AG10803 (cell line): Measurements from ENCODE around the gene SLC25A11.
A peak's percentile ranks its signal among the peaks of the same experiment; 100 is the strongest.
"Not testable (repeated sequence)": the region's sequence is repeated elsewhere in the genome, so short reads cannot be mapped to it uniquely, and the experiment has no call there.

ENCODE experiments used
- DNase-seq: peaks from one replicate; pipeline ENCODE4 v3.0.0; 2010; ENCODE audit warnings: low read depth
- H3K4me3 ChIP-seq: 2 replicates; pipeline ENCODE4 v1.5.1; 2011; ENCODE audit warnings: mild to moderate bottlenecking, low read length, control low read depth
- TF ChIP-seq, protein P1 (sequence below): conservative IDR thresholded peaks from 2 replicates; pipeline ENCODE4 v1.5.1; 2011; ENCODE audit warnings: mild to moderate bottlenecking, low read length, control low read depth, inconsistent platforms

The SLC25A11 gene

DNA sequence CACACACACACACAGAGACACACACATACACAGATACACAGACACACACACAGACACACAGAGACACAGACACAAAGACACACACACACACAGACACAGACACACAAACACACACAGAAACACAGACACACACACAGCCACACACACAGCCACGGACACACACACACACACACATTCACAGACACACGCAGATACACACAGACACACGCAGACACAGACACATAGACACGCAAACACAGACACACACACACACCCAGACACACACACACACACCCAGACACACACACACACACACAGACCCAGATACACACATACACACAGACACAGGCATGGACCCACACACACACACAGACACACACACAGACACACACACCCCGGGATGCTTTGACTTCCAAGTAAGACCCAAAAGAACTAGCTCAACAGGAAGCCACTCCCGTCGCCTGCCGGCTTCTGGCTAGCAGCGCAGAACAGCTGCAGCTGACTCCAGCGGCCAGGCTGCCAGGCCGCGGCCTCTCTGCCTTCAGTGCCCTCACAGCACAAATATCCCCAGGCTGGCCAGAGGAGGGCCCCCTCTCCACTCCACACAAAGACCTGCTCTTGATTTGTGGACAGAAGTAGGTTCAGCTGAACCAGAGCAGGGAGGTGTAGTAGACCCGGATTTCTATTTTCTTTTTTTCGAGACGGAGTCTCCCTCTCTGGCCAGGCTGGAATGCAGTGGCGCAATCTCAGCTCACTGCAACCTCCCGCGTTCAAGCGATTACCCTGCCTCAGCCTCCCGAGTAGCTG, 30.9 kb downstream of the SLC25A11 start:
- H3K4me3 ChIP-seq, result no peak overlapping the region
- DNase-seq, result peak; percentile 96
- TF ChIP-seq, protein P1, sequence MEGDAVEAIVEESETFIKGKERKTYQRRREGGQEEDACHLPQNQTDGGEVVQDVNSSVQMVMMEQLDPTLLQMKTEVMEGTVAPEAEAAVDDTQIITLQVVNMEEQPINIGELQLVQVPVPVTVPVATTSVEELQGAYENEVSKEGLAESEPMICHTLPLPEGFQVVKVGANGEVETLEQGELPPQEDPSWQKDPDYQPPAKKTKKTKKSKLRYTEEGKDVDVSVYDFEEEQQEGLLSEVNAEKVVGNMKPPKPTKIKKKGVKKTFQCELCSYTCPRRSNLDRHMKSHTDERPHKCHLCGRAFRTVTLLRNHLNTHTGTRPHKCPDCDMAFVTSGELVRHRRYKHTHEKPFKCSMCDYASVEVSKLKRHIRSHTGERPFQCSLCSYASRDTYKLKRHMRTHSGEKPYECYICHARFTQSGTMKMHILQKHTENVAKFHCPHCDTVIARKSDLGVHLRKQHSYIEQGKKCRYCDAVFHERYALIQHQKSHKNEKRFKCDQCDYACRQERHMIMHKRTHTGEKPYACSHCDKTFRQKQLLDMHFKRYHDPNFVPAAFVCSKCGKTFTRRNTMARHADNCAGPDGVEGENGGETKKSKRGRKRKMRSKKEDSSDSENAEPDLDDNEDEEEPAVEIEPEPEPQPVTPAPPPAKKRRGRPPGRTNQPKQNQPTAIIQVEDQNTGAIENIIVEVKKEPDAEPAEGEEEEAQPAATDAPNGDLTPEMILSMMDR, result peak; percentile 82

DNA sequence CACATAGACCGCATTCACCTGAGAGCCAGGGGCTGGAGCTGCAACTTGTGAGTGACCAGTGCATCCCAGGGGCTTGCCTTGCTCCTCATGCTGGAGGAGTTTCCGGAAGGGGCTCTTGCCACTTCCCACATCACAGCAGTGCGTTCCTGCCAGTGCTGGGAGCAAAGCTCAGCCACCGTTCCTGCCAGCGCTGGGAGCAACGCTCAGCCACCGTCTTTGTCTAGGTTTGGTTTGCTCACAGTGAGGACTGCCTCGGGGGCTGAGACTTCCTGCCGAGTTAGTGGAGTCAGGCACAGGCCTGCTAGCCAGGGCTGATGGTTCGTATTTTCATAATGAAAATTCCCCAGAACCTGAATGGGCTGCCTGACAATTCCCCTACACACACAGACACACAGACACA, 31.5 kb downstream of the SLC25A11 start:
- no peak overlapping the region for H3K4me3 ChIP-seq
- TF ChIP-seq, protein P1, result no peak
- peak; percentile 22 for DNase-seq

DNA sequence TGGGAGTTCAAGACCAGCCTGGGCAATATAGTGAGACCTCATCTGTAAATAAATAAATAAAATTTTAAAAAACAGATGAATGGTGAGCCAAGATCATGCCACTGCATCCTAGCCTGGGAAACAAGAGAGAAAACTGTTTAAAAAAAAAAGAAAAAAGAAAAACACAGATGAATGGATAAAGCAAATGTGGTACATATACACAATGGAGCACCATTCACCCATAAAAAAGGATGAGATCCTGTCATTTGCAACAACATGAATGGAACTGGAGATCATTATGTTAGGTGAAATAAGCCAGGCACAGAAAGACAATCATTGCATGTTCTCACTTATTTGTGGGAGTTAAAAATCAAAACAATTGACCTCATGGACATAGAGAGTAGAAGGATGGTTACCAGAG, 33.2 kb downstream of the SLC25A11 start:
- H3K4me3 ChIP-seq, DNase-seq: not testable (repeated sequence)

DNA sequence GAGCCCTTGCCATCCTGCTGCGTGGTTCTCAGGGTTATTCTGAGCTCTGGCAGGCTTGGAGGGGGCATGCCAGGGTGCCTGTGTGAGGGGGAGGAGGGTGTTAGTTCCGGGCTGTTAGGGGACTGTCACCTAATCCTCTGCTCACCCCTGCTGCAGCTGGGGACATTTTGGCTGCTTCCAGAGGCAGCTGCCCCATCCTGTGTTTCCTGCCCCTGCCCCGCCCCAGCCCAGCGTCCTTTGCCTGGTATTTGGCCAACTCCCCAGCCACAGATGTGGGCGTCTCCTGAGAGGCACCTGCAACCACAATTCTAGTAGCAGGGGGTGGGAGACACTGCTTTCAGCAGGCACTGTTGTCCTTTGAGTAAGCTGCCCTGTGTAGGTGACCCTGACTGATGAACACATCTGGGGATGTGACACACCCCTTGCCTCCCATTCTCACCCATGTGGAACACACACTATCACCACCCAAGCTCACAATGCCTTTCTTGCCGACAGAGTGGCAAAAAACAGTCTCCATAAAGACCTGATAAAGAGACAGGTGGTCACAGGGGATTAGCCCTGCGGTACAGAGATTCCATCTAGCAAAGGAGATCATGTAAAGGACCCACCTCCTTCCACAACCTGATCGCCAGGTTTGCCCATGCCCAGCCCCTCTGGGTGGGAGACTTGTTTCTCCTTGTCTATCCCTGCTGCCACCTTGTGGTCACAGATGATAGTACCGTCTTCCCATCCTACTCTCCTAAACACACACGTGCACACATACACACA, 36.6 kb downstream of the SLC25A11 start, which contains the start of gene CHRNE:
TSS of gene CHRNE (minus strand) at position 48 of the 768 bp plus-strand sequence. CDS start at position 13, 35 bp downstream.
- H3K4me3 ChIP-seq, result no peak within 1 kb of the TSS
- DNase-seq, result peak; percentile 68
- TF ChIP-seq, protein P1, result peak; percentile 81

DNA sequence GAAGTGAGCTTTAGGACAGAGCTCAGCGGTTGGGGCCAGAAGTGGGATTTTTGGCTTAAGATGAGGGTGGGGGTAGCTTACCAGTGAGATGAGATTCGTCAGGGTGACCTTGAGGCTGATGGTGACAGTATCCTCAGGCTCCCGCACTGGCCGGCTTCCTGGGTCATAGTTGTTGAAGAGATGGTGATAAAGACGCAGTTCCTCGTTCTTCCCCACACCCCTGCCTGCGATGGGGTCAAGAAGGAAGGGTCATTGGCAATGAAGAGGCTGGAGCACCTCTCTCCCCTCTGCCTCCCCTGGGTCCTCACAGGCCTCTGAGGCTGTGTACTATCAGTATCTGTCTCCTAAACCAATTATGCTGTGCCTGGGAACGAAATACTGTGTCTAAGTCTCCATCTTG, 37.3 kb downstream of the SLC25A11 start:
- TF ChIP-seq, protein P1, result no peak
- no peak overlapping the region for H3K4me3 ChIP-seq
- no peak for DNase-seq

DNA sequence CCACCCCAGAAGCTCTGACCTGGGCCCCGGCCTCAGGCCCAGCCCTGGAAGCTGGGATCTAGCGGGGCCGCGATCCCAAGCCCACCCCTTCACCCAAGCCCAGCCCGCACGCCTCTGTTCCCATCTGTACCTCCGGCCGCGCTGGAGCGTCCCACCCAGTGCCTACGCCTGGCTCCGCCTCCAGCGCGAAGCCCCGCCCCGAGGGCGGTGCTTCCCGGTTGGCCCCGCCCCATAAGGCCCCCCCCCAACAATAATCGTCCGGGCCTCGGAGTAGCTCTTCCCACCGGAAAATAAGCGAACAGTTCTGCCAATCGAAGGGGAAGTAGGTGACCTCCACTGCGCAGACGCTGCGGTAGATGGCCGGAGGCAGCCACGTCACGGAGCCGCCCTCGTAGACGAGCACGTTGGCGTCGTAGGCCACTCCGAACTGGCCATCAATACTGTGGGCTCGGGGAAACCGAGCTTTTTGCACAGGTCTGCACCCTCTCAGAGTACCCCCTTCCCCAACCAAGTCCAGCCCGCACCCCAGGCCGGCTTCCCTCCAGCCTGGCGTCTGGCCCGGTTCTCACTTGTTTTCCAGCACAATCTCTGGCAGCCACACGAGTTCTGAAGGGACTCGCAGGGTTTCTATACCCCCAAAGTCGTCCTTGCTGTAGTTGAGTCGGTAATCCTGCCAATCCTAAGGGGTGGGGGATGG, 38.0 kb downstream of the SLC25A11 start:
- no peak for DNase-seq
- TF ChIP-seq, protein P1, result no peak
- H3K4me3 ChIP-seq, result no peak overlapping the region

DNA sequence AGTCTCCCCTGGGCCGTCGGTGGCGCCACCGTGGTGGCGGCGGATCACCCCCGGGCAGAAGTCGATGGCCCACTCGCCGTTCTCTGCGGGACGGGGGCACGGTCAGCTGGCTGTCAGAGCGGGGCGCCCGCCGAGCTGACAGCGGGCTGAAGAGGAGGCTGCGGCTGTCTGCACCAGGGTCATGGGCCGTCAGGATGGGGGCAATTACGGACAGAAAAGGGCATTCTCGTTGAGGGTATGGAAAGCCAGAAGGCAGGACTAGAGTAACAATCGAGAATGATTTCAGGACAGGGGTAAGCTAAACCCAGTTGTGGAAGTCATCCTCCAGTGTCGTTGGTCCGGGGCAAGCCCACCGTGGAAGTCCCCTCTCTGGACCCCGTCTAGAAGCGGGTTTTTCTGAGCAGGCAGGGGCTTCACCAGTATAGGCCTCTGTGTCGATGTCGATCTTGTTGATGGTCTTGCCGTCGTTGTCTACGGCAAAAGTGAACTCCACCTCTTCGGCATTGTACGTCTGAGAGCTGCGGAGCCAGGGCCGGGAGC, 38.7 kb downstream of the SLC25A11 start:
- DNase-seq, result no peak
- TF ChIP-seq, protein P1, result no peak
- H3K4me3 ChIP-seq, result no peak overlapping the region
